CD4-positive, alpha-beta T cell treated with Interferon gamma for 1 hour (primary cell): ENCODE data around the gene FAM174C.

Experiments used
- DNase-seq: peaks from one replicate; pipeline ENCODE4 v3.0.0-alpha.2; 2020

FAM174C gene

DNA sequence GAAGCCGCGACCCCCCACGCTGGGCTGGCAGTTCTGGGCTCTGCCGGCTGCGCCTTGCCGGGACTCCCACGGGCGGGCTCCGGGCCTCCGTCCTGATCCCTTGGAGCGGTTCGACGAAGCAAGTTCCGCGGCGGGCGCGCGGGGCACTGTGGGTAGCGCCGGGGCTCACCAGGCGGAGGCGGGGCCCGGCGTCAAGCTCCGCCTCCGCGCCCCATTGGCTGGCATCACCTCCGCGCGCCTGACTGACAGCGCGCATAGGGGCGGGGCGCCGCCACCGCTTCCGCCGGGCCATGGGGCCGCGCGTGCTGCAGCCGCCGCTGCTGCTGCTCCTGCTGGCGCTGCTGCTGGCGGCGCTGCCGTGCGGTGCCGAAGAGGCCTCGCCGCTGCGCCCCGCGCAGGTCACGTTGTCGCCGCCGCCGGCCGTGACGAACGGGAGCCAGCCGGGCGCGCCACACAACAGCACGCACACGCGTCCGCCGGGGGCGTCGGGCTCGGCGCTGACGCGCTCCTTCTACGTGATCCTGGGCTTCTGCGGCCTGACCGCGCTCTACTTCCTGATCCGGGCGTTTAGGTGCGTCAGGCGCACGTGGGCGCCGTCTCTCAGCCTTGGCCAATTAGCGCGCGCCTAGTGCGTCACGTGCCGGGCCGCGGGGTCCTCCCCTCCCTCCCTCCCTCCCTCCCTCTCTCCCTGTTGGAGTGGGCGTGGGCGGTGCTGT, at the start of gene FAM174C:
TSS of gene FAM174C (plus strand) at position 271 of the 716 bp plus-strand sequence. CDS start at position 291, 20 bp downstream.
- DNase-seq = peak; percentile 97

DNA sequence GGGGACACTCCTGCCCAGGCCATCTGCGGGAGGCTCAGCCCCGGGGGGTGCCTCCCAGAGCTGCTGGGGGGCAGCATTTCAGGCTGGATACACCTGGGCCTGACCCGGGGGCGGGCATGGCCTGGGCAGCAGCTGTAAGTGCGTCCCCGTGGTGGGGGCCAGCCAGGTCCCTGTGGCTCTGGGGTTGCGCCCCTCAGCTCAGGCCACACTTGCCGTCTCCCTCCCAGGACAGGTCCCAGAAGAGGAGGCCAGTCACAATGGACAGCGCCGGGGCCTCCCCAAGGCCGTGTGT, 49.2 kb upstream of the FAM174C start:
- no peak for DNase-seq

DNA sequence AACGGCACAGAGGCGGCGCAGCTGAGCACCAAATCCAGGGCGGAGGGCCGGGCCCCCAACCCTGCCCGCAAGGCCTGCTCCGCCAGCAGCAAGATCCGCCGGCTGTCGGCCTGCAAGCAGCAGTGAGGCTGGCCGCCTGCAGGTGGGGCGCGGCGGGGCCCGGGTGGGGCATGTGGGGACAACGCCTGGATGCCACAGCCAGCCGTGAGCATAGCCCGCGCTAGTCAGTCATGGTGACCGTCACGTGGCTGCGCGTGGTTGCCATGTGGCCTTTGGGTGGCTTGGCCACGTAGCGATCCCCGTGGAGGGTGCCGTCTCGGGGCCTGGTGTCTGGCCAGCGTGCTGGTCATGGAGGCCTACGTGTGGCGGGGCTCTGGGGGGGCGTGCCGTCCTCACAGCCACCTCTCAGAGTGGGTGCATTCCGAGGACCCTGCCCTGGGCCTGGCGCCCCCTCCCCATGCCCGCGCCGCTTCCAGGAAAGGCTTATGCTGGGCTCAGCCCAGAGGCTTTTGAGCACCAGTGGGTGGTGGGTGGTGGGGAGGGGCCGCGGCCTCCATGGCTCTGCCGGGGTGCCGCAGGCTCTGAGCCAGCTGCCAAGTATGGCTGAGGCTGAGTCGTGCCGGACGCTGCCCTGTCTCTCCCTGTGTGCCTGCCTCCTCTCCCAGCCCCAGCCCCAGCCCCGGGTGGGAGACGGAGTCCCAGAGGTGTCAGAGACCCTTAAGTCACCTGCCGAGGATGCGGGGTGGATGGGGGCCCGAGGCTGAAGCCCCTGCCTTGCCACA, 48.6 kb upstream of the FAM174C start:
- no peak for DNase-seq

DNA sequence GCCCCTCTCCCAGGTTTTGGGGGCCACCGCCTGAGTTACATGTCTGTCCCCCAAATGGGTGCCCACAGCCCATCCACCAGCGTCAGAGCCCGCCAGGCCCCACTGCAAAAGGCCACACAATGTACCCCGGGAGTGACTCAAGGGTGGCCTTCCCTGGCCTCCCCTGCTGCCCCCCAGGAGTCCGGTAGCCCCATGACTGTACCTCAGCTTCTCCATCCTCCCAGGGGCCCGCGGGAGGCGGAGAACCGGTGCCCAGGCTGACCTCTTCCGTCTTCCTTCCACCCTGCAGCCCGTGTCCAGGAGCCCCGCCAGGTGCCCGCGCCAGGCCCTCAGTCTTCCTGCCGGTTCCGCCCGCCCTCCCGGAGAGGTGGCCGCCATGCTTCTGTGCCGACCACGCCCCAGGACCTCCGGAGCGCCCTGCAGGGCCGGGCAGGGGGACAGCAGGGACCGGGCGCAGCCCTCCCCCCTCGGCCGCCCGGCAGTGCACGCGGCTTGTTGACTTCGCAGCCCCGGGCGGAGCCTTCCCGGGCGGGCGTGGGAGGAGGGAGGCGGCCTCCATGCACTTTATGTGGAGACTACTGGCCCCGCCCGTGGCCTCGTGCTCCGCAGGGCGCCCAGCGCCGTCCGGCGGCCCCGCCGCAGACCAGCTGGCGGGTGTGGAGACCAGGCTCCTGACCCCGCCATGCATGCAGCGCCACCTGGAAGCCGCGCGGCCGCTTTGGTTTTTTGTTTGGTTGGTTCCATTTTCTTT, 47.9 kb upstream of the FAM174C start:
- no peak for DNase-seq

DNA sequence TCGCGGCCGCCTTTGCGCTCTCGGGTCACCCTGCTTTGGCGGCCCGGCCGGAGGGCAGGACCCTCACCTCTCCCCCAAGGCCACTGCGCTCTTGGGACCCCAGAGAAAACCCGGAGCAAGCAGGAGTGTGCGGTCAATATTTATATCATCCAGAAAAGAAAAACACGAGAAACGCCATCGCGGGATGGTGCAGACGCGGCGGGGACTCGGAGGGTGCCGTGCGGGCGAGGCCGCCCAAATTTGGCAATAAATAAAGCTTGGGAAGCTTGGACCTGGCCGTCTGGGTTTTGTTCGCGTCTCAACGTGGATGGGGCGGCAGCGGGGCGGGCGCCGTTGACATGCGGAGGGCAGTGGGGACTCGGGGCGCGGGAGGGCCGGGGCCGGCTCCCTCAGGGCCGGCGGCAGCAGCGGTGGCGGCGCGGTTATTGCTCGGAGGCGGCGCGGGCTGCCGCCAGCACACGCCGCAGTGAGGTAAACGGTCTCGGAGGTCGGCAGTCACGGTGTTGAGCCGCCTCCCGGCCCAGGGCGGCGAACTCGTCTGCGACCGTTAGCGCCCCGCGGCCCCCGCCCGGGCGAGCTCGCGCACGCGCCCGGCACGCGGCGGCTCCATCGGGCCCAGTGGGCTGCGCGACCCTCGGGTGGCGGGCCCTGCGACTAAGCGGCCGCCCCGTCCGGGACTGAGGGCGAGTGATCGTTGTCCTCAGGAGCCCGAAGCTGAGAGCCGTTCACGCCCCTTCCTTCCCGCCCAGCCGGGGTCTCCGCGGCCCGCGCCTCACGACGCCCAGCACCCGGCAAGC, 47.0 kb upstream of the FAM174C start:
- DNase-seq = no peak

DNA sequence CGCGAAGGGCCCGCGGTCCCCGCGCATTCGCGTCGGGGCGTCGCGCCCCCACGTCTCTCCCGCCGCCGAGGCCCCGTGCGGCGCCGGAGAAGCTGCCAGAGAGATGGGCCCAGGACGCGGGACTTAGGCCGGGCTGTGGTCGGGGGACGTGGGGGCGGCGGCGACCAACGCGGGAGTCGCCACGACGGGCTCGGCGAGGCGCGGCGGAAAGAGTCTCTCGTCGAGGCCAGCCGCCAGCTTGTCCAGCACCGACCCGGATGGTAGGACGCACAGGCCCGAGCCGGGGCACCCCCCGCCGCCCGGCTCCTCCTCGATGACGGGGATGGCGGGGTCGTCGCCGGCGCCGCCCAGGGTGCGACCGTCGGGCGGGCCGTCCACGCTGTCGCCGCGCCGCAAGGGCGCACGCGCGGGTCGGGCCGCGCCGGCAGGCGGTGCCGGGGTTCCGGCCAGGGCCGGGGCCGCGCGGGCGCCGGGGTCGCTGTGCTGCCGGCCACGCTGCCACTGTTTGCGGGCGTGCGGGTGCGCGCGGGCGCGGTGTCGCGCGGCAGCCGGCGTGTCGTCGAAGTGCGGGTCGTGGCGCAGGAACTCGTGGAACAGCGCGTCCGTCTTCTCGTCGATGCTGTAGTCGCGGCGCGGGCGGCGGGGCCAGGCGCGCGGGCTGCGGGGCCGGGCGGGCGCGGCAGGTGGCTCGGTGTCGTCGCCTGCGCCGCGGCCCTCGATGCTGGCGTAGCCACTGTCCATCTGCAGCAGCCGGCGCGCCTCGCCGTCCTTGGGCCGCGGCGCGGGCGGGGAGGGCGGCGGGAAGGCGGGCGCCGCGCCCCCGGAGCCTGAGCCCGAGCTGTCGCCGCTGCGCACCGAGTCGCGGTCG, 46.0 kb upstream of the FAM174C start:
- no peak for DNase-seq

DNA sequence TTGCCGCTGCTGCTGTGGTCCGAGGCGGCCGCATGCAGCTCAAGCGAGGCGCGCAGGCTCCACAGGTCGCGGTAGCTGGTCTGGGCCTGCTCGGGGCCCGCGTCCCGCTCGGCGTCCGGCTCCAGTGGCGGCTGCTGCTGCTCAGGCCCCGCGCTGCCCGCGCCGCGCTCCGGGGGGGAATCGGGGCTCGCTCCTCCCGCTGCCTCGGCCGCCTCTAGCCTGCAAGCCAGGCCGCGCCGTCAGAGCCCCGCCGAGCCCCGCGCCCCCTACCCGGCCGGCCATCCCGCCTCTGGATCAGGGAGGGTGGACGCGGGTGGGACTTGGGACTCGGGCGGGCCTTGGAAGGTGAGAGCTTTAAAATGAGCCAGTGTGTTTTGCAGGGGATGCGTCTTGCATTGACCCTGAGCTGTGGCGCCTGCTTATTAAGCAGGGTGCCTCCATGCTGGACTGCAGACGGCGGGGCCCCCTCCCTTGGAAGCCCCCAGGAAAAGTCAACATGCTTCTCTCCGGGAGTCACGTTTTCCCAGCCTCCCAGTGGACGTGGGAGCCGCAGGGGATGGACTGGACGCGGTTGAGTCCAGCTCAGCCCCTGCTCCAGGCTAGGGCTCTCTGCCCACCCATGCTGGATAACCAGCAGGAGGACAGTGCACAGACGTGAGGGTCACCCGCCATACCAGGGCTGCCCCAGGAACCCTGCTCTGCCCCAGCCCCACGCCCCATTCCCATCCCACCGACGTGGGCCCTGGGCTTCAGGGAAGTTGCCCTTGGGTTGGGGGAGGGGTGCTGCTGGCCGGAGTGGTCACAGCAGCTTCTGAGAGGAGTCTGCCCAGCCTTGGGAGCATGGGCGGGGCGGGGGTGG, 45.2 kb upstream of the FAM174C start:
- no peak for DNase-seq

DNA sequence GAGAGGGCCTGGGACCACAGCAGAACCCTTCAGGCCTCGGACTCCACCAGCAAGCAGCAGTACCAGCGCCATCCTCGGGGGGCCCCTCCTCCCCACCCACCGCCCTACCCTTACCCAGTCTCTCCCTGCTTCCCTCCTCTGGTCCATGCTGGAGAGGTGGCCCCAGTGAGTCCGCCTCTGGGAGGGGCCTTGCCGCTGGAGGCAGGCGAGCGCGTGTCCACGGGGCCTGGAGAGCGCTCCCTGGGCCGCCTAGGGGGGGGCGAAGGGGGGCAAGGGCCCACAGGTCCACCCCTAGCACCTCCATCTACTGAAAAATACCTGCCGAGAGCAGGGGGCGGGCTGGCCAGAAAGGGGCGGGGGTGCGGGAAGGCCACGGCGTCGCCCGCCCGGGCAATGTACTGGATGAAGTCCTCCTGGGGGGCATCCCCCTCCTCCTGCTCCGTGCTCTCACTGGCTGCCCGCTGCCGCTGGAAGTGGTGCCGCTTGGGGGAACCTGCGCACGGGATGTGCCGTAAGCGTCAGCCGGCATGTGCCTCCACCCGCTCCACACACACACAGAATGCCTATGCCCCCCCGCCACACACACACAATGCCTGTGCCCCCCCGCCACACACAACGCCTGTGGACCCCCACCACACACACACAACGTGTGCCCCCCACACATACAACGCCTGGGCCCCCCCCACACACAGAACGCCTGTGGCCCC, 44.4 kb upstream of the FAM174C start:
- DNase-seq = no peak

DNA sequence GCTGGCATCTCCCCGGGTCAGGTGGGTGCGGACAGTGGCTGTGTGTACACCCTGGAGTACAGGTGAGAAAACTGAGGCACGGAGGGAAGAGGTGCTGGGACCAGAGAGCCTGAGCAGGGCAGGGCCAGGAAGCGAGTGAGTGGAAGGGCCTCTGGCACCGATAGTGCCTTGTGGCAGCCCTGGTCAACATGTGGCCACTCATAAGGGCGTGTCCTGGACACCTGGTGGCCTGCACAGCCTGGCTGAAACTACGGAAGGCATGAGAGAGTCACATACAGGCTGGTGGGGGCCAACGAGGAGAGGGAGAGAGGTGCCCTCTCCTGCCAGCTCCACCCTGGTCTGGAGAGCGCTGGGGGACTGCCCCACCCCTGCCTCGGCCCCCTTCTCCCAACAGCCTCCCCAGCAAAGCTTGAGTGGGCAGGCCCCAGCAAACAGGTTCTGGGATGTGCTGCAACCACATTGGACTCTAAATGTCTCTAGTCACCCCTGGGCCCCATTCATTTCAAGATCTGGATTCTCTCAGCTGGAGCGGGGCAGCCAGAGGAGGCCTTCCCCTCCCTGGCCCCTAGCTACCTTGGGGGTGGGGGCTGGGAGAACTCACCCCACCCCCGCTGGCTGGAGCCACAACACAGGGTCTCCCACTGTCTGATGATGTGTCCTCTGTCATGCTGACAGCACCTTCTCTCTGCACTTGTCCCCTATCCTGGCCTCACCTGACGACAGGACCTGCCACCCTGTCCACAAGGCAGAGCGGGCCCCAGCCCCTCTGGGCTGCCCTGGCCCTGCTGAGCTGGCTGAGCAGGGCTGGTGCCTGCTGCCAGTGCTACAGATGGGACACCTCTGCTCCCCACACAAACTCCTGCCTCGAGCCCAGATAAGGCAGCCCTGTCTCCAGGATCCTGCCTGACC, 43.3 kb upstream of the FAM174C start:
- no peak for DNase-seq

DNA sequence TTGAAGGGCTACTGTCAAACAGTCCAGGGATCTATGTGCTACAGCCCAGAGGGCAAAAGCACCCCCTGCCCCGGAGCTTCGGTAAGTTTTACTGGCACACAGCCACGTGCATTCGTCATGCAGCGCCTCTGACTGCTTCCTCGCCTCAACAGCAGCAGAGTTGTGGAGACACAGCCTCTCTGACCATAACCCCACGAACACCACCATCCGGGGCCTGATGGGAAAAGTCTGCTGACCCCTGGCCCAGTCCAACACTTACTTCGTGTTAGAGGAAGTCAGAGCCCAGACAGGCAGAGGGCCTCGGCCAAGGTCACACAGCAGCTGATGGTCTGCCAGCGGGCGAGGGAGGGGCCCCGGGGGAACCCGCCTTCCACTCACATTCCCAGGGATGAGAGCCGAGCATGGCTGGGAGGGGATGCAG, 42.7 kb upstream of the FAM174C start:
- DNase-seq = no peak

DNA sequence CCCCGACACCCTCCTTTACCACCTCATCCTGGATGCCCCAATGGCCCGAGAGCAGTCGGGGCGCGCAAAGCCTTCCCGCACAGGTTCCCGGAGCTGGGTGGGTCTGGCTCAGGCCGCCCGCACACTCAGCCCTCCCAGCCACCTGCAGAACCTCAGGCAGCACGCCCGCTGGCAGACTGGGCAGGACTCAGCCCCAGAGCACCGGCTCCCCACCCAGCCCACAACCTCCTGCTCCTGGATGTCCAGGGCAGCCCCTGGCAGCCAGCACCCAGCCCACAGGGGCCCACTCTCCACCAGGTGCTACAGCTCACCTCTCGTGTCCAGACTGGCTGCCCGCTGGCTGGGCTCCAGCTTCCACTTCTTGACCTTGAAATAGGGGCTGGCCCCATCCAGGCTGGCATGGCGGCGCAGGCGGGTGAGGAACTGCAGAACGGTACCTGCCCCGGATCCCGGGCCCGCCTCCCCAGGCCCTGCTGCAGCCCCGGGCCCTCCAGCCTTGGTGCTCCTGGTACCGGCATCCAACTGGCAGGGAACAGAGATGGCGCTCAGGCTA, 42.1 kb upstream of the FAM174C start:
- DNase-seq = no peak

DNA sequence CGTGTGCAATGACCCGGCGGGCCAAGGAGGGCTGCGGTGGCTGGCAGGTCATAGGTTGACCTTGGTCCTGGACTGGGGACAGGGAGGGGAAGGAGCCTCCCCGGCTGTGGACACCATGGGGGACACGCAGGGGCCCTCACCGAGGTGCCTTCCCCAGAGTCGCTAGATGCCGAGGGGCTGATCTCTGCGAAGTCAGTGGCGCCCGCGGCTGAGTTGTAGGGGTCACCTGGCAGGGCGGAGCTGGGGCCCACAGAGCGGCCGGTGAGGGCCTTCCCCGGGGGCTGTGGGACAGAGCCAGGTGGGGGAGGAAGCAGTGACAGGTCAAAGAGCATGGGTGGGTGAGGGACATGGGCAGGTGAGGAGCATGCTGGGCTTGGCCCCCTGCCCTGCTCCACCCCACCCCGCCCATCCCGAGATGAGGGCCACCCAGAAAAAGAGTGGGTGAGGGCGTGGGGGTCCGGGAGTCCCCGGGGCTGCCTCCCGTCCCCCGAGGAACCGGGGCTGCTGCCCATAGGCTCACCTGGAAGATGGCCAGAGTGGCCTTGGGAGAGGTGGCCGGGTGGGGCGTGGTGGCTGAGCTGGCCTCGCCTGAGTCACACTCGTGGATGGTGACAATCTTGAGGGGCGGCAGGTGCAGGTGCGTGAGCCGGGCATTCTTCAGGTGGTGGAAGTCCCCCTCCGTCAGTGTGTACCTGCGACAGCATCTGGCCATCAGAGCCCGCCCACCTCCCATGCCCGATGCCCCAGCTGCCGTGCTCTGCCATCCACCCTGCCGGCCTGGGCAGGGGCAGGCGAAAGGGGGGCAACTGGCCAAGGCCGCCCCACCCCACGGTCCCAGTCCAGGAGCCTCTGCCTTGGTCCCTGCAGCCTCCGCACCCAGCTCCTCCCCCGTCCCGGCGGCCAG, 41.0 kb upstream of the FAM174C start:
- no peak for DNase-seq

DNA sequence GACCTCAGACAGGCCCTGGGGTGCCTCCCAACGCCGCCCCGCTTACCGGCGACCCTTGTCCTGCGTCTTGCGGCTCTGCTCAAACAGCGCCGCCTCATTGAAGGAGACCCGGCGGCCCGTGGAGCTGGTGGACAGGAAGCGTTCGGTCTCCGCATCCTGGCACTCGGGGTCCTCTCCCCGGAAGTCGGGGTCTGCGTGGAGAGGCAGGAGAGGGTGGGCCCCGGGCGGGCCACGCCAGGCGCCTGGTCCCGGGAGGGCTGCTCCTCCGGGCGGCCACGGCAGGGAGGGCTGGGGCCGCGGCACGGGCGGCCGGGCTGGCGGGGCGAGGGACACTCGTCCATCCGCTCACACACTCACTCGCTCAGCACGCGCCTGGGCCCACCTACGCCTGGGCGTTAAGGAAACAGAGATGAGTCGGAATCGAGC, 40.4 kb upstream of the FAM174C start:
- no peak for DNase-seq

DNA sequence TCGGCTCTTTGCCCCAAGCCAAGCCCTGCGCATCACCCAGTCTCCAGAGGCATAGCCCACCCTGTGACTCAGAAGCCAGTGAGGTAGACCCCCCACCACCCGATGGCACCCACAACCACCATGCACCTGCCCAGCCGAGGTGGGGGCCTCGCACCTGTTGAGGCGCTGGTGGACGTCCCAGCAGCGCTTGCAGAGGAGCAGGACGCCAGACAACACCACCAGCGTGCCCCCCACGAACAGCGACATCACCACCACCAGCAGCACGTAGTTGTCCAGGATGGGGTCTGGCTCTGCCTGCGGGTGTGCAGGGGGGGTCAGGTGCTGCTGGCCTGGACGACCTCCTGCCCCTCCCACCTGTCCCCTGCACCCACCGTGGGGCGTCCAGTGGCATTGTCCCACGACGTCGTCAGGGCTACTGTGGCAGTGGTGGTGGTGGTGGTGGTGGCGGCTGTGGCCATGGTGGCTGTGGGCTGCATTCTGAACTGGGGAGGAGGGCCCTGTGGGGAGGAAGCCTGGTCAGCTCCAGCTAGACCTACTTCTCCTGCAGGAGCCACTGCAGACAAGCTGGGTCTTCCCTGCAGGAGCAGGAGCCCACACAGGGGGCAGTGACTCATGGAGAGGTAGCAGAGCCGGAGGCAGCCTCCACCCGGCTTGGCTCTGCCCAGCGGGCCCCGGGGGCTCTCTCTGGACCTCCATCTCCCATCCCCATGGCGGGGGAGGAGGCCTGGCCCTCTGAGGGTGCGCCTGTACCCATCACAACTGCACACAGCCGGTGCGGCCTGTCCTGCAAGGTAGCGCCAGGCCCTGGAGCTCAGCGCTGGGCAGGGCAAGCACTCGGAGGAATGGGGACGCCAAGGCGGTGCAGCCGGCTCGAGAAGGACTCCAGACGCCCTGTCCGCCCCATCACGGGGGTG, 39.4 kb upstream of the FAM174C start:
- no peak for DNase-seq

DNA sequence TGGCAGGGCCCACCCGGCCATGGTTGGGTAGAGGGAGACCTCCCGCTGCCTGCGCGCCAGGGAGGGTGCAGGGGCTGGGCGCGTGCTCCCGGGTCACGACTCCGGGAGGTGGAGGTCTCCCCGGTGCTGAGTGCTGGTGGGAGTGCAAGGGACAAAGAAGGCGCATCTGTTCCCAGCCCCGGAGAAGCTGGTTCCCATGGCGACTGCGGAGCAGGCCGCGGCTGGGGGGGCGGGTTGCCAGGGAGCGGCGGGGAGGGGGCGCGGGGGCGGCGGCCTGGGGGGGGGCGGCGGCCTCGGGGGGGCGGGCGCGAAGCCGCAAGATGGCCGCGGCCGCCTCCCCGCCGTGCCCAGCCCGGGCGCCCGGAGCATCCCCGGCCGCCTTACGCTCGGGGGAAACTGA, 38.8 kb upstream of the FAM174C start:
- DNase-seq = no peak

DNA sequence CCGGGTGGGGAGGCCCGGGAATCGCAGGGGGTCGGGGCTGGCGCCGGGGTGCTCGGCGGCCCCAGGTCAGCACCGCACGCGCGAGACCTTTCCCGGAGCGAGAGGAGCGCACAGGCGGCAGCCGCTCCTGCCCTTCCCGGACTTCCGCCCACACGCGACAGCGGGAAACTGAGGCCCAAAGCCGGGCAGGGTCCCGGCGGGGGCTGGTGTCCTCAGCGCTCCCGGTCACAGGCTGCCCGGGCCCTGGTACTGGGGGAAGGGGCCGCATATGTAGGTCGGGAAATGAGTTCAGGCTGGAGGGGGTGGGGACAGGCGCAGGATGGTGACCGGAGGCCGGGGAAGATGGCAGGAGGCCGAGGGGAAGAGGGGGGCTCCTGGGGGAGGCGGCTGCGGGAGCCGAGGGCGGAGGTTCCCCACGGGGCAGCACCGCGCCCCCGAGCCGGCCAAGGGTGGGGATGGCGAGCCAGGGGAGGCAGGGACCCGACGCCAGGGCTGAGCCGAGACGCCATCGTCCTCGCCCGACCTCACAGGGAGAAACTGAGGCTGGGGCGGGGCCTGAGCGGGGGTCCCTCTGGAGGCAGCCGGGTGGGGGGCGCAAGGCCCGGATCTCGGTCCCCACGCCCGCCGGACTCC, 38.2 kb upstream of the FAM174C start:
- no peak for DNase-seq
